HCT116 (cell line): ENCODE data around the gene PRSS2. TPM values are rescaled to one million over a fixed set of nuclear protein-coding genes. Genes with fewer than 3 reads are reported as not detected.
A peak's percentile ranks its signal among the peaks of the same experiment; 100 is the strongest.

Source experiments
- ATAC-seq: fragments of 200-7000 bp; cut with Tn5 transposase; 2 replicates; pipeline ENCODE4 v1.9.1; 2020; ENCODE audit warnings: mild to moderate bottlenecking, moderate library complexity
- BruUV-seq: library from RNA; stranded (reverse); fragments of 400-500 nt; replicated peaks from 2 replicates; lab custom pipeline; 2021; lab: Mats Ljungman, UMichigan
- CTCF ChIA-PET: fragments of 300-600 bp; sonication (Branson Sonifier 250); formaldehyde crosslinking; loops from one replicate; lab custom pipeline; 2021; ENCODE audit warnings: antibody characterized with exemption; lab: Charles Lee
- POLR2A ChIA-PET: fragments of 300-600, 350-600 bp; sonication (Branson Sonifier 250); formaldehyde crosslinking; loops from one replicate; lab custom pipeline; 2021; ENCODE audit warnings: antibody characterized with exemption; lab: Charles Lee
- RAD21 ChIA-PET, 2 experiments: fragments of 300-600 bp; sonication (Branson Sonifier 250); formaldehyde crosslinking; loops; one replicate each; lab custom pipeline; 2023; ENCODE audit warnings: low total read pairs in 2 of 2; ENCODE audit not compliant: uncharacterized antibody in 2 of 2, unreplicated experiment in 2 of 2, low non-redundant PET in 1 of 2; lab: Charles Lee
- DNase-seq: peaks from one replicate; pipeline ENCODE4 v3.0.0-alpha.2; 2010; ENCODE audit warnings: low read depth, low spot score
- H2AFZ ChIP-seq: fragments of 200-600 bp; shearing (Covaris generic), sonication (generic); 2 replicates; pipeline ENCODE4 v1.6.1; 2017; ENCODE audit warnings: low read depth, mixed run types, mixed read lengths, antibody characterized with exemption, low read length; ENCODE audit not compliant: poor library complexity, severe bottlenecking
- H3K27ac ChIP-seq: 2 replicates; pipeline ENCODE4 v1.5.1; 2012; ENCODE audit warnings: low read depth, low read length
- H3K27me3 ChIP-seq: fragments of 200-600 bp; sonication (generic); 2 replicates; pipeline ENCODE4 v1.6.1; 2016; ENCODE audit warnings: mixed run types, low read length, mixed read lengths; ENCODE audit not compliant: insufficient read depth
- H3K36me3 ChIP-seq, 2 experiments: fragments of 200-500 bp in 1 of 2; fragments of 200-600 bp in 1 of 2; sonication (Bioruptor generic) in 1 of 2; sonication (generic) in 1 of 2; 2 replicates each; pipeline versions ENCODE4 v1.5.1 to v1.6.1; 2014 to 2016; ENCODE audit warnings: low read length in 2 of 2, inconsistent platforms in 1 of 2, mixed read lengths in 1 of 2, mixed run types in 1 of 2; ENCODE audit not compliant: insufficient read depth in 2 of 2, control insufficient read depth in 1 of 2
- H3K4me1 ChIP-seq, 2 experiments: fragments of 200-600 bp in 1 of 2; sonication (generic) in 1 of 2; 2 replicates each; pipeline versions ENCODE4 v1.5.1 to v1.6.1; 2012 to 2017; ENCODE audit warnings: low read length in 2 of 2, inconsistent platforms in 1 of 2, mild to moderate bottlenecking in 1 of 2, mixed read lengths in 1 of 2, mixed run types in 1 of 2, moderate library complexity in 1 of 2; ENCODE audit not compliant: insufficient read depth in 2 of 2, control insufficient read depth in 1 of 2
- H3K4me2 ChIP-seq: fragments of 200-600 bp; sonication (generic); 2 replicates; pipeline ENCODE4 v1.6.1; 2017; ENCODE audit warnings: mixed run types, low read length, mixed read lengths
- H3K4me3 ChIP-seq, 2 experiments: fragments of 200-600 bp in 1 of 2; sonication (generic) in 1 of 2; replicated peaks in 1 of 2; 2 replicates each; pipeline ENCODE4 v1.5.1; 2011 to 2016; ENCODE audit warnings: low read length in 2 of 2, control low read depth in 1 of 2, low read depth in 1 of 2, mild to moderate bottlenecking in 1 of 2, mixed read lengths in 1 of 2, mixed run types in 1 of 2
- H3K79me2 ChIP-seq: fragments of 200-600 bp; sonication (generic); 2 replicates; pipeline ENCODE4 v1.6.1; 2017; ENCODE audit warnings: mild to moderate bottlenecking, mixed run types, low read length, moderate library complexity, mixed read lengths; ENCODE audit not compliant: insufficient read depth
- H3K9ac ChIP-seq: fragments of 200-600 bp; sonication (generic); 2 replicates; pipeline ENCODE4 v1.6.1; 2016; ENCODE audit warnings: low read length, mixed read lengths
- H3K9me2 ChIP-seq: fragments of 200-600 bp; sonication (generic), shearing (Covaris generic); 2 replicates; pipeline ENCODE4 v1.6.1; 2017; ENCODE audit warnings: mixed run types, mild to moderate bottlenecking, moderate library complexity; ENCODE audit not compliant: insufficient read depth
- H3K9me3 ChIP-seq, 2 experiments: fragments of 200-500 bp in 1 of 2; fragments of 200-600 bp in 1 of 2; sonication (Bioruptor generic) in 1 of 2; sonication (generic) in 1 of 2; 2 replicates each; pipeline ENCODE4 v1.6.1; 2014 to 2017; ENCODE audit warnings: low read length in 2 of 2, mixed read lengths in 2 of 2, inconsistent platforms in 1 of 2, low read depth in 1 of 2, mild to moderate bottlenecking in 1 of 2, mixed run types in 1 of 2, moderate library complexity in 1 of 2; ENCODE audit not compliant: control insufficient read depth in 1 of 2, insufficient read depth in 1 of 2
- H4K20me1 ChIP-seq: fragments of 200-600 bp; sonication (generic), shearing (Covaris generic); 2 replicates; pipeline ENCODE4 v1.6.1; 2017; ENCODE audit warnings: mixed run types, mild to moderate bottlenecking, moderate library complexity; ENCODE audit not compliant: insufficient read depth
- ATF3 ChIP-seq: IDR thresholded peaks from 2 replicates; pipeline ENCODE4 v1.6.1; 2012
- CEBPB ChIP-seq: IDR thresholded peaks from 2 replicates; pipeline ENCODE4 v1.6.1; 2012; ENCODE audit warnings: low read depth
- CTCF ChIP-seq, 3 experiments: fragments of 200-600 bp in 1 of 3; sonication (generic) in 1 of 3; IDR thresholded peaks in 2 of 3; conservative IDR thresholded peaks in 1 of 3; 2 replicates each; pipeline ENCODE4 v1.5.1; 2012 to 2017; ENCODE audit warnings: low read depth in 2 of 3, low read length in 2 of 3, antibody characterized with exemption in 1 of 3, borderline replicate concordance in 1 of 3, control low read depth in 1 of 3, mild to moderate bottlenecking in 1 of 3, mixed read lengths in 1 of 3, mixed run types in 1 of 3, moderate library complexity in 1 of 3; ENCODE audit not compliant: insufficient read depth in 1 of 3
- EGR1 ChIP-seq: IDR thresholded peaks from 2 replicates; pipeline ENCODE4 v1.6.1; 2012; ENCODE audit warnings: low read depth
- ELF1 ChIP-seq: IDR thresholded peaks from 2 replicates; pipeline ENCODE4 v1.6.1; 2012; ENCODE audit warnings: low read depth, borderline replicate concordance
- EZH2 ChIP-seq: fragments of 200-600 bp; sonication (generic); IDR thresholded peaks from 2 replicates; pipeline ENCODE4 v1.6.1; 2017; ENCODE audit warnings: antibody characterized with exemption, mixed run types
- EZH2phosphoT487 ChIP-seq: fragments of 200-600 bp; IDR thresholded peaks from 2 replicates; pipeline ENCODE4 v1.6.1; 2018; ENCODE audit warnings: antibody characterized with exemption, borderline replicate concordance
- FOSL1 ChIP-seq: IDR thresholded peaks from 2 replicates; pipeline ENCODE4 v1.6.1; 2012; ENCODE audit warnings: low read depth
- JUND ChIP-seq: IDR thresholded peaks from 2 replicates; pipeline ENCODE4 v1.6.1; 2012
- RAD21 ChIP-seq: IDR thresholded peaks from 2 replicates; pipeline ENCODE4 v1.6.1; 2012; ENCODE audit warnings: low read depth, mild to moderate bottlenecking
- SIN3A ChIP-seq: IDR thresholded peaks from 2 replicates; pipeline ENCODE4 v1.6.1; 2012; ENCODE audit warnings: low read depth
- SP1 ChIP-seq: IDR thresholded peaks from 2 replicates; pipeline ENCODE4 v1.6.1; 2012; ENCODE audit warnings: low read depth
- TCF7L2 ChIP-seq: IDR thresholded peaks from 2 replicates; pipeline ENCODE4 v1.7.0; 2011; ENCODE audit warnings: borderline replicate concordance, inconsistent platforms; ENCODE audit not compliant: insufficient read depth, insufficient read length; ENCODE audit errors: extremely low read depth
- YY1 ChIP-seq: IDR thresholded peaks from 2 replicates; pipeline ENCODE4 v1.6.1; 2011; ENCODE audit warnings: low read length, low read depth, moderate library complexity, mild to moderate bottlenecking; ENCODE audit not compliant: insufficient replicate concordance; ENCODE audit errors: extremely low read depth
- ZBTB33 ChIP-seq: IDR thresholded peaks from 2 replicates; pipeline ENCODE4 v1.6.1; 2011; ENCODE audit warnings: mild to moderate bottlenecking, low read length, moderate library complexity; ENCODE audit not compliant: insufficient replicate concordance; ENCODE audit errors: extremely low read depth
- ZFX ChIP-seq: fragments of 450-650 bp; IDR thresholded peaks from 2 replicates; pipeline ENCODE4 v1.6.1; 2017
- ZNF274 ChIP-seq: fragments of 200-500 bp; sonication (Bioruptor generic); IDR thresholded peaks from 2 replicates; pipeline ENCODE4 v1.6.1; 2014; ENCODE audit warnings: mild to moderate bottlenecking, low read depth, low read length, inconsistent platforms
- intact Hi-C: fragments of 100-400 bp; cut with micrococcal nuclease; formaldehyde crosslinking; loops from 2 replicates; pipeline ENCODE4 v1.10.0; 2022
- total RNA-seq: library from RNA; stranded (reverse); gene quantifications from one replicate; pipeline ENCODE4 v1.2.1, GENCODE V29; 2021; ENCODE audit not compliant: unreplicated experiment

PRSS2 gene
- total RNA-seq, 1 experiment from 2014 or later, result 36.8 TPM

- Histone ChIP-seq H3K79me2 (no peaks in the 10 kb centered on the region), H4K20me1 (no peaks in the 10 kb centered on the region), H3K36me3 (no peaks in the 10 kb centered on the region), H3K9me2 (no peaks in the 10 kb centered on the region), H3K4me2 (no peak overlapping the region), H3K27ac (no peak overlapping the region), H2AFZ (peak overlapping the region; percentile 24), H3K27me3 (peaks cover 35% of the 10 kb centered on the region; the same call in 1 of the 2 replicates), H3K9ac (no peak overlapping the region), H3K9me3 (no peaks in the 10 kb centered on the region), H3K4me1 (peaks cover 0 to 24% of the 10 kb centered on the region in 2 experiments; a peak in 3 of 4 replicates), H3K4me3 (no peak overlapping the region)
- ChIA-PET RAD21 (interaction anchor here in 1 of 2 experiments (1.5 kb wide), 1 partner anchor 28 kb away, joined by 5 read pairs; no protein-coding TSS in a partner anchor), POLR2A (interaction anchor here (0.7 kb wide), 1 partner anchor 244 kb away, joined by 3 read pairs; no protein-coding TSS in a partner anchor), CTCF (interaction anchor here (0.6 to 5.5 kb wide), 17 partner anchors 9 to 404 kb away, joined by 3 to 62 read pairs (median 4); no protein-coding TSS in a partner anchor)
- ATAC-seq (peak; percentile 77), DNase-seq (peak; percentile 39)
- intact Hi-C loops, result loop anchor here (1.0 to 10.0 kb wide), 3 partner anchors 179 to 276 kb away; no protein-coding TSS in a partner anchor
- BruUV-seq, result no TSS peak
- TF ChIP-seq EZH2, result no peak
- peak; percentile 57 to 80 (median 71) for TF ChIP-seq CTCF (IDR thresholded peaks at IDR 0.05 in 2 of 3, conservative IDR thresholded peaks at IDR 0.05 in 1 of 3; ENCODE audit: borderline replicate concordance in 1 of 3, insufficient read depth in 1 of 3, low read depth in 2 of 3, low read length in 2 of 3)
- peak; percentile 74 for TF ChIP-seq RAD21
- no peak for TF ChIP-seq FOSL1
- no peak for TF ChIP-seq JUND
- TF ChIP-seq ELF1, result no peak
- TF ChIP-seq ZBTB33, result no peak
- TF ChIP-seq EGR1, result no peak
- no peak for TF ChIP-seq ZNF274
- TF ChIP-seq SIN3A, result no peak
- TF ChIP-seq EZH2phosphoT487, result no peak
- TF ChIP-seq ATF3, result no peak
- TF ChIP-seq CEBPB, result no peak
- TF ChIP-seq TCF7L2, result no peak
- TF ChIP-seq ZFX, result no peak
- TF ChIP-seq SP1, result no peak
- no peak for TF ChIP-seq YY1
Measured at GRCh38 chr7:142811154-142811737, 40.5 kb downstream of the PRSS2 start.
